Activated naive CD8-positive, alpha-beta T cell (primary cell): ENCODE data around the gene SCRN3.
A peak's percentile ranks its signal among the peaks of the same experiment; 100 is the strongest.
"Not testable (repeated sequence)": the region's sequence is repeated elsewhere in the genome, so short reads cannot be mapped to it uniquely, and the experiment has no call there.

Experiments used
- H3K27ac Mint-ChIP-seq: one replicate; pipeline ENCODE4 v1.8.0; 2021; ENCODE audit warnings: mixed read lengths
- H3K27me3 Mint-ChIP-seq: one replicate; pipeline ENCODE4 v1.8.0; 2021; ENCODE audit warnings: mixed read lengths
- H3K36me3 Mint-ChIP-seq: one replicate; pipeline ENCODE4 v1.8.0; 2021; ENCODE audit warnings: mixed read lengths
- H3K4me1 Mint-ChIP-seq: one replicate; pipeline ENCODE4 v1.8.0; 2021; ENCODE audit warnings: low read depth, mixed read lengths
- H3K4me3 Mint-ChIP-seq: one replicate; pipeline ENCODE4 v1.8.0; 2021; ENCODE audit warnings: mild to moderate bottlenecking, mixed read lengths
- H3K9me3 Mint-ChIP-seq: one replicate; pipeline ENCODE4 v1.8.0; 2021; ENCODE audit warnings: low read depth, mixed read lengths

SCRN3 gene

GRCh38 chr2:174395284-174395968 lies at the start of gene SCRN3:
Gene SCRN3, plus strand, starts transcription at chr2:174395730. Its CDS starts 2,554 bp downstream, at chr2:174398284.
- Mint-ChIP-seq H3K9me3 (no peaks in the 10 kb centered on the region), H3K27ac (peak within 1 kb of the TSS; percentile 97), H3K27me3 (no peaks in the 10 kb centered on the region), H3K4me3 (peak within 1 kb of the TSS; percentile 98), H3K36me3 (peaks cover 12% of the 10 kb centered on the region), H3K4me1 (peaks cover 54% of the 10 kb centered on the region)

- H3K27ac Mint-ChIP-seq: no peak overlapping the region
- no peak overlapping the region for H3K4me3 Mint-ChIP-seq
- H3K4me1 Mint-ChIP-seq: no peaks in the 10 kb centered on the region
- no peaks in the 10 kb centered on the region for H3K9me3 Mint-ChIP-seq
- H3K27me3 Mint-ChIP-seq: peaks cover 4% of the 10 kb centered on the region
- peaks cover 16% of the 10 kb centered on the region for H3K36me3 Mint-ChIP-seq
Measured at GRCh38 chr2:174350018-174350417, 45.5 kb upstream of the SCRN3 start.

GRCh38 chr2:174350593-174351181 lies 44.8 kb upstream of the SCRN3 start:
- Mint-ChIP-seq H3K36me3 (peaks cover 17% of the 10 kb centered on the region), H3K4me3 (no peak overlapping the region), H3K9me3 (no peaks in the 10 kb centered on the region), H3K27me3 (peaks cover under 1% of the 10 kb centered on the region), H3K27ac (no peak overlapping the region), H3K4me1 (no peaks in the 10 kb centered on the region)

GRCh38 chr2:174353004-174353403 lies 42.5 kb upstream of the SCRN3 start:
- no peak overlapping the region for H3K4me3 Mint-ChIP-seq
- no peaks in the 10 kb centered on the region for H3K4me1 Mint-ChIP-seq

GRCh38 chr2:174356347-174356746 lies 39.2 kb upstream of the SCRN3 start:
- H3K4me3 Mint-ChIP-seq: no peak overlapping the region
- no peaks in the 10 kb centered on the region for H3K4me1 Mint-ChIP-seq
- H3K9me3 Mint-ChIP-seq: no peaks in the 10 kb centered on the region
- H3K27ac Mint-ChIP-seq: no peak overlapping the region
- peaks cover 17% of the 10 kb centered on the region for H3K36me3 Mint-ChIP-seq
- no peaks in the 10 kb centered on the region for H3K27me3 Mint-ChIP-seq

More at GRCh38 chr2:174353004-174353403, 42.5 kb upstream of the SCRN3 start:
- Mint-ChIP-seq H3K27me3 (no peaks in the 10 kb centered on the region), H3K27ac (no peak overlapping the region), H3K36me3 (peaks cover 16% of the 10 kb centered on the region), H3K9me3 (no peaks in the 10 kb centered on the region)

- peaks cover 34% of the 10 kb centered on the region for H3K36me3 Mint-ChIP-seq
- not testable (repeated sequence) for H3K27ac Mint-ChIP-seq
Measured at GRCh38 chr2:174359663-174360062, 35.9 kb upstream of the SCRN3 start.

GRCh38 chr2:174362949-174363348 lies 32.6 kb upstream of the SCRN3 start:
- H3K36me3 Mint-ChIP-seq: peaks cover 55% of the 10 kb centered on the region
- no peaks in the 10 kb centered on the region for H3K4me1 Mint-ChIP-seq
- H3K9me3 Mint-ChIP-seq: peaks cover 16% of the 10 kb centered on the region
- H3K27ac Mint-ChIP-seq: no peak overlapping the region
- no peaks in the 10 kb centered on the region for H3K27me3 Mint-ChIP-seq
- no peak overlapping the region for H3K4me3 Mint-ChIP-seq

More at GRCh38 chr2:174359663-174360062, 35.9 kb upstream of the SCRN3 start:
- not testable (repeated sequence) for H3K4me3 Mint-ChIP-seq, H3K9me3 Mint-ChIP-seq, H3K4me1 Mint-ChIP-seq, H3K27me3 Mint-ChIP-seq

- peaks cover 59% of the 10 kb centered on the region for H3K36me3 Mint-ChIP-seq
- H3K4me3 Mint-ChIP-seq: not testable (repeated sequence)
Measured at GRCh38 chr2:174363492-174364225, 31.9 kb upstream of the SCRN3 start.

GRCh38 chr2:174364628-174365027 lies 30.9 kb upstream of the SCRN3 start:
- no peaks in the 10 kb centered on the region for H3K4me1 Mint-ChIP-seq
- peaks cover 62% of the 10 kb centered on the region for H3K36me3 Mint-ChIP-seq
- no peak overlapping the region for H3K4me3 Mint-ChIP-seq
- no peaks in the 10 kb centered on the region for H3K27me3 Mint-ChIP-seq
- peaks cover 20% of the 10 kb centered on the region for H3K9me3 Mint-ChIP-seq
- H3K27ac Mint-ChIP-seq: no peak overlapping the region

More at GRCh38 chr2:174363492-174364225, 31.9 kb upstream of the SCRN3 start:
- H3K9me3 Mint-ChIP-seq: peaks cover 20% of the 10 kb centered on the region
- not testable (repeated sequence) for H3K4me1 Mint-ChIP-seq, H3K27ac Mint-ChIP-seq, H3K27me3 Mint-ChIP-seq

- H3K36me3 Mint-ChIP-seq: peaks cover 62% of the 10 kb centered on the region
- peaks cover 20% of the 10 kb centered on the region for H3K9me3 Mint-ChIP-seq
- H3K4me1 Mint-ChIP-seq: no peaks in the 10 kb centered on the region
- H3K27ac Mint-ChIP-seq: no peak overlapping the region
- H3K27me3 Mint-ChIP-seq: no peaks in the 10 kb centered on the region
- no peak overlapping the region for H3K4me3 Mint-ChIP-seq
Measured at GRCh38 chr2:174365571-174365970, 30.0 kb upstream of the SCRN3 start.

GRCh38 chr2:174368691-174369090 lies 26.8 kb upstream of the SCRN3 start:
- Mint-ChIP-seq H3K36me3 (peaks cover 54% of the 10 kb centered on the region), H3K27ac (no peak overlapping the region), H3K4me3 (no peak overlapping the region), H3K9me3 (peaks cover 20% of the 10 kb centered on the region), H3K27me3 (no peaks in the 10 kb centered on the region), H3K4me1 (no peaks in the 10 kb centered on the region)

GRCh38 chr2:174376967-174377366 lies 18.6 kb upstream of the SCRN3 start:
- Mint-ChIP-seq H3K9me3 (no peaks in the 10 kb centered on the region), H3K4me1 (no peaks in the 10 kb centered on the region), H3K27me3 (no peaks in the 10 kb centered on the region), H3K36me3 (peaks cover 13% of the 10 kb centered on the region), H3K27ac (no peak overlapping the region), H3K4me3 (no peak overlapping the region)

GRCh38 chr2:174383796-174384195 lies 11.7 kb upstream of the SCRN3 start:
- H3K4me1 Mint-ChIP-seq: peaks cover 18% of the 10 kb centered on the region
- H3K4me3 Mint-ChIP-seq: no peak overlapping the region
- peaks cover 14% of the 10 kb centered on the region for H3K36me3 Mint-ChIP-seq
- H3K27me3 Mint-ChIP-seq: no peaks in the 10 kb centered on the region
- no peaks in the 10 kb centered on the region for H3K9me3 Mint-ChIP-seq
- H3K27ac Mint-ChIP-seq: peak overlapping the region; percentile 43

GRCh38 chr2:174385201-174385600 lies 10.3 kb upstream of the SCRN3 start:
- Mint-ChIP-seq H3K27me3 (no peaks in the 10 kb centered on the region), H3K27ac (no peak overlapping the region), H3K36me3 (peaks cover 20% of the 10 kb centered on the region), H3K4me3 (no peak overlapping the region), H3K4me1 (peaks cover 26% of the 10 kb centered on the region), H3K9me3 (no peaks in the 10 kb centered on the region)

- H3K4me1 Mint-ChIP-seq: peaks cover 45% of the 10 kb centered on the region
- not testable (repeated sequence) for H3K9me3 Mint-ChIP-seq, H3K27me3 Mint-ChIP-seq, H3K27ac Mint-ChIP-seq, H3K4me3 Mint-ChIP-seq
- peaks cover 32% of the 10 kb centered on the region for H3K36me3 Mint-ChIP-seq
Measured at GRCh38 chr2:174388706-174389105, 6.8 kb upstream of the SCRN3 start.
